ENCODE results near the gene PRDM11. TPM values are rescaled to one million over a fixed set of nuclear protein-coding genes. Genes with fewer than 3 reads are reported as not detected.

The PRDM11 gene
- total RNA-seq, 6 experiments from 2014 or later = 1.4 to 4.1 (median 3.8) TPM

GRCh38 chr11:45155058-45155551 is 8.7 kb downstream of the PRDM11 start:
- no peak overlapping the region for H3K27ac ChIP-seq
- no peak overlapping the region for H3K4me3 ChIP-seq
- H3K4me1 ChIP-seq = no peaks in the 10 kb centered on the region
- peak in 2 of 3 donors; percentile 34 to 40 for DNase-seq
- H3K9me3 ChIP-seq = no peaks in the 10 kb centered on the region
- TF ChIP-seq POLR2A (IDR thresholded peaks at IDR 0.05) = no peak
- no peak for TF ChIP-seq CTCF (IDR thresholded peaks at IDR 0.05)
- WGBS (ENCODE audit: insufficient coverage, low coverage, low lambda C conversion rate, missing lambda C conversion rate) = 76% methylated on average over 3 of the region's 11 CpGs
- peak in 2 of 4 donors; percentile 11 to 66 for ATAC-seq
- H3K27me3 ChIP-seq = no peaks in the 10 kb centered on the region
- intact Hi-C loops (cut with DNase I) = no loop called here
- no peaks in the 10 kb centered on the region for H3K36me3 ChIP-seq

- Histone ChIP-seq H3K4me1 (peaks cover 0 to under 1% (median 0%) of the 10 kb centered on the region in 4 donors), H3K27me3 (no peaks in the 10 kb centered on the region), H3K9me3 (no peaks in the 10 kb centered on the region), H3K36me3 (no peaks in the 10 kb centered on the region), H3K4me3 (no peak overlapping the region), H3K27ac (no peak overlapping the region)
- intact Hi-C loops (cut with DNase I) = no loop called here
- 57% methylated on average over 1 of the region's 4 CpGs for WGBS (ENCODE audit: insufficient coverage, low coverage, low lambda C conversion rate, missing lambda C conversion rate)
- TF ChIP-seq CTCF (IDR thresholded peaks at IDR 0.05) = no peak
- no peak for TF ChIP-seq POLR2A (IDR thresholded peaks at IDR 0.05)
- no peak for DNase-seq
- no peak for ATAC-seq
Measured at GRCh38 chr11:45155627-45156180, 9.3 kb downstream of the PRDM11 start.

GRCh38 chr11:45156201-45156600 is 9.8 kb downstream of the PRDM11 start:
- peak in 1 of 3 donors; percentile 18 for DNase-seq
- intact Hi-C loops (cut with DNase I) = no loop called here
- no CpG with 5 or more reads among the region's 6 CpGs for WGBS (ENCODE audit: insufficient coverage, low coverage, low lambda C conversion rate, missing lambda C conversion rate)

GRCh38 chr11:45156741-45157140 is 10.3 kb downstream of the PRDM11 start:
- no peak overlapping the region for H3K4me3 ChIP-seq
- H3K4me1 ChIP-seq = peaks cover 0 to 11% (median 2%) of the 10 kb centered on the region in 4 donors
- intact Hi-C loops (cut with DNase I) = no loop called here
- TF ChIP-seq CTCF (IDR thresholded peaks at IDR 0.05) = no peak
- no peak for TF ChIP-seq POLR2A (IDR thresholded peaks at IDR 0.05)
- WGBS (ENCODE audit: insufficient coverage, low coverage, low lambda C conversion rate, missing lambda C conversion rate) = 90% methylated on average over 8 of the region's 9 CpGs
- no peaks in the 10 kb centered on the region for H3K36me3 ChIP-seq
- no peak for ATAC-seq
- DNase-seq = no peak
- no peaks in the 10 kb centered on the region for H3K9me3 ChIP-seq
- no peak overlapping the region for H3K27ac ChIP-seq
- H3K27me3 ChIP-seq = no peaks in the 10 kb centered on the region

More at GRCh38 chr11:45156201-45156600, 9.8 kb downstream of the PRDM11 start:
- Histone ChIP-seq H3K27me3 (no peaks in the 10 kb centered on the region), H3K4me3 (no peak overlapping the region), H3K9me3 (no peaks in the 10 kb centered on the region), H3K36me3 (no peaks in the 10 kb centered on the region), H3K4me1 (peaks cover 0 to 5% (median 0%) of the 10 kb centered on the region in 4 donors), H3K27ac (no peak overlapping the region)
- ATAC-seq = no peak
- TF ChIP-seq CTCF (IDR thresholded peaks at IDR 0.05) (no peak), POLR2A (IDR thresholded peaks at IDR 0.05) (no peak)

All from right lobe of liver (tissue), 6 donors.